ENCODE measurements around the gene CKMT1B.
"Not testable (repeated sequence)": the region's sequence is repeated elsewhere in the genome, so short reads cannot be mapped to it uniquely, and the experiment has no call there.

DNA sequence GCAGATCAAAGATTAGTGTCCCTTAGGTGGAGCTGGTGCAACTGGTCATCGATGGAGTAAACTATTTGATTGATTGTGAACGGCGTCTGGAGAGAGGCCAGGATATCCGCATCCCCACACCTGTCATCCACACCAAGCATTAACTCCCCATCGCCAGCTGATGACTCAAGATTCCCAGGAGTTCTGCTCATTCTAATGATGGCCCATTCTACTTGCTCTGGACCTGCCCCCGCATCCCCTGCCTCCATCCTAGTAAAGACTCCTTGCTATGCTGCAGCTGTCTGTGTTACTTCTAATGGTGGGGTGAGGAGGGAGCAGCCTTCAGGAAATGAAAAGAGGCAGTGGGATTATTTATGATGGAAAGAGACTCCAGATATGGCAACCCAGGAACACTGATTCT lies 5.3 kb downstream of the CKMT1B start:
- TF ChIP-seq, protein P1, sequence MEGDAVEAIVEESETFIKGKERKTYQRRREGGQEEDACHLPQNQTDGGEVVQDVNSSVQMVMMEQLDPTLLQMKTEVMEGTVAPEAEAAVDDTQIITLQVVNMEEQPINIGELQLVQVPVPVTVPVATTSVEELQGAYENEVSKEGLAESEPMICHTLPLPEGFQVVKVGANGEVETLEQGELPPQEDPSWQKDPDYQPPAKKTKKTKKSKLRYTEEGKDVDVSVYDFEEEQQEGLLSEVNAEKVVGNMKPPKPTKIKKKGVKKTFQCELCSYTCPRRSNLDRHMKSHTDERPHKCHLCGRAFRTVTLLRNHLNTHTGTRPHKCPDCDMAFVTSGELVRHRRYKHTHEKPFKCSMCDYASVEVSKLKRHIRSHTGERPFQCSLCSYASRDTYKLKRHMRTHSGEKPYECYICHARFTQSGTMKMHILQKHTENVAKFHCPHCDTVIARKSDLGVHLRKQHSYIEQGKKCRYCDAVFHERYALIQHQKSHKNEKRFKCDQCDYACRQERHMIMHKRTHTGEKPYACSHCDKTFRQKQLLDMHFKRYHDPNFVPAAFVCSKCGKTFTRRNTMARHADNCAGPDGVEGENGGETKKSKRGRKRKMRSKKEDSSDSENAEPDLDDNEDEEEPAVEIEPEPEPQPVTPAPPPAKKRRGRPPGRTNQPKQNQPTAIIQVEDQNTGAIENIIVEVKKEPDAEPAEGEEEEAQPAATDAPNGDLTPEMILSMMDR (conservative IDR thresholded peaks at IDR 0.05; ENCODE audit: low read length), result not testable (repeated sequence)
- TF ChIP-seq EZH2phosphoT487 (IDR thresholded peaks at IDR 0.05; ENCODE audit: borderline replicate concordance), result not testable (repeated sequence)

Data from Loucy (cell line).